Right atrium auricular region (tissue), 2 donors: ENCODE results near the gene PROM2. TPM values are rescaled to one million over a fixed set of nuclear protein-coding genes. Genes with fewer than 3 reads are reported as not detected.

Experiments
- DNase-seq: peaks from one replicate; pipeline ENCODE4 v3.0.0-alpha.2; 2019; ENCODE audit warnings: low spot score
- H3K27ac ChIP-seq, 2 donors: fragments of 200-600 bp; sonication (generic); 1 replicate in 1 of 2; 2 replicates in 1 of 2; pipeline ENCODE4 v1.5.1; 2016 to 2019
- H3K27me3 ChIP-seq, 2 donors: fragments of 200-600 bp; sonication (generic); one replicate each; pipeline versions ENCODE4 v1.5.1 to v1.6.0; 2017 to 2019
- H3K36me3 ChIP-seq: fragments of 200-600 bp; sonication (generic); one replicate; pipeline ENCODE4 v1.5.1; 2016
- H3K4me1 ChIP-seq, 2 donors: fragments of 200-600 bp; sonication (generic); one replicate each; pipeline versions ENCODE4 v1.5.1 to v1.6.0; 2017 to 2019
- H3K4me3 ChIP-seq, 2 donors: fragments of 200-600 bp; sonication (generic); 1 replicate in 1 of 2; 2 replicates in 1 of 2; pipeline ENCODE4 v1.5.1; 2017 to 2019; ENCODE audit warnings: mild to moderate bottlenecking in 1 of 2, moderate library complexity in 1 of 2
- H3K9me3 ChIP-seq, 2 donors: fragments of 200-600 bp; sonication (generic); one replicate each; pipeline ENCODE4 v1.5.1; 2019
- CTCF ChIP-seq, 2 donors: fragments of 200-600 bp; sonication (generic); IDR thresholded peaks; one replicate each; pipeline ENCODE4 v1.5.1; 2019; ENCODE audit warnings: antibody characterized with exemption in 2 of 2
- total RNA-seq, 2 donors: library from RNA; depleted of rRNA; stranded (reverse); fragments of >200 nt; gene quantifications; one replicate each; pipeline ENCODE4 v1.1.0, GENCODE V29; 2016

PROM2 gene
- total RNA-seq, 2 donors from 2014 or later = 0.11 to 0.35 TPM

GRCh38 chr2:95315801-95316411 is 41.7 kb downstream of the PROM2 start:
- no peaks in the 10 kb centered on the region for H3K36me3 ChIP-seq
- no peak for TF ChIP-seq CTCF (IDR thresholded peaks at IDR 0.05)
- no peak for DNase-seq

GRCh38 chr2:95316466-95317122 is 42.3 kb downstream of the PROM2 start:
- Histone ChIP-seq H3K27ac (no peak overlapping the region), H3K9me3 (no peaks in the 10 kb centered on the region), H3K27me3 (no peaks in the 10 kb centered on the region), H3K4me1 (no peaks in the 10 kb centered on the region), H3K4me3 (no peak overlapping the region), H3K36me3 (no peaks in the 10 kb centered on the region)
- no peak for TF ChIP-seq CTCF (IDR thresholded peaks at IDR 0.05)
- DNase-seq = no peak

More at GRCh38 chr2:95315801-95316411, 41.7 kb downstream of the PROM2 start:
- H3K27me3 ChIP-seq = no peaks in the 10 kb centered on the region
- H3K4me1 ChIP-seq = no peaks in the 10 kb centered on the region
- H3K9me3 ChIP-seq = no peaks in the 10 kb centered on the region
- no peak overlapping the region for H3K27ac ChIP-seq
- H3K4me3 ChIP-seq = no peak overlapping the region

- DNase-seq = no peak
Measured at GRCh38 chr2:95317123-95317500, 42.9 kb downstream of the PROM2 start.

GRCh38 chr2:95317665-95318425 is 43.6 kb downstream of the PROM2 start:
- TF ChIP-seq CTCF (IDR thresholded peaks at IDR 0.05) = no peak
- no peak overlapping the region for H3K4me3 ChIP-seq
- no peak for DNase-seq
- H3K27me3 ChIP-seq = no peaks in the 10 kb centered on the region
- no peaks in the 10 kb centered on the region for H3K9me3 ChIP-seq
- no peaks in the 10 kb centered on the region for H3K4me1 ChIP-seq
- H3K36me3 ChIP-seq = no peaks in the 10 kb centered on the region
- H3K27ac ChIP-seq = no peak overlapping the region

More at GRCh38 chr2:95317123-95317500, 42.9 kb downstream of the PROM2 start:
- H3K4me1 ChIP-seq = no peaks in the 10 kb centered on the region
- no peaks in the 10 kb centered on the region for H3K36me3 ChIP-seq
- no peak overlapping the region for H3K27ac ChIP-seq
- no peak overlapping the region for H3K4me3 ChIP-seq
- no peak for TF ChIP-seq CTCF (IDR thresholded peaks at IDR 0.05)
- H3K9me3 ChIP-seq = no peaks in the 10 kb centered on the region
- H3K27me3 ChIP-seq = no peaks in the 10 kb centered on the region

GRCh38 chr2:95318431-95319220 is 44.4 kb downstream of the PROM2 start:
- Histone ChIP-seq H3K36me3 (no peaks in the 10 kb centered on the region), H3K9me3 (no peaks in the 10 kb centered on the region), H3K27me3 (no peaks in the 10 kb centered on the region), H3K4me3 (no peak overlapping the region), H3K4me1 (no peaks in the 10 kb centered on the region), H3K27ac (no peak overlapping the region)
- TF ChIP-seq CTCF (IDR thresholded peaks at IDR 0.05) = no peak
- no peak for DNase-seq
